Osteoblast (primary cell): ENCODE results near the gene IQCK. TPM values are rescaled to one million over a fixed set of nuclear protein-coding genes. Genes with fewer than 3 reads are reported as not detected.

ENCODE experiments used
- DNase-seq: peaks from one replicate; pipeline ENCODE4 v3.0.0; 2011; ENCODE audit warnings: low spot score, mixed read lengths; ENCODE audit not compliant: insufficient read length; ENCODE audit errors: missing footprints
- H2AFZ ChIP-seq: 2 replicates; pipeline ENCODE4 v1.6.0; 2011; ENCODE audit warnings: mild to moderate bottlenecking, low read length
- H3K27ac ChIP-seq: 2 replicates; pipeline ENCODE4 v1.5.1; 2011; ENCODE audit warnings: mild to moderate bottlenecking, low read depth, low read length, moderate library complexity
- H3K27me3 ChIP-seq: 2 replicates; pipeline ENCODE4 v1.6.0; 2012; ENCODE audit warnings: mild to moderate bottlenecking, control low read depth, inconsistent platforms, low read length, moderate library complexity; ENCODE audit not compliant: insufficient read depth
- H3K36me3 ChIP-seq: 2 replicates; pipeline ENCODE4 v1.5.1; 2011; ENCODE audit warnings: mild to moderate bottlenecking, low read length, control low read depth, moderate library complexity; ENCODE audit not compliant: insufficient read depth
- H3K4me1 ChIP-seq: 2 replicates; pipeline ENCODE4 v1.5.1; 2011; ENCODE audit warnings: mild to moderate bottlenecking, low read length, control low read depth, moderate library complexity; ENCODE audit not compliant: insufficient read depth
- H3K4me2 ChIP-seq: 2 replicates; pipeline ENCODE4 v1.6.0; 2011; ENCODE audit warnings: mild to moderate bottlenecking, low read length; ENCODE audit not compliant: insufficient read depth
- H3K4me3 ChIP-seq: fragments of 200-600 bp; sonication (generic); 3 replicates; pipeline ENCODE4 v1.5.1; 2012; ENCODE audit warnings: mild to moderate bottlenecking, low read length, inconsistent platforms; ENCODE audit not compliant: insufficient read depth
- H3K79me2 ChIP-seq: 2 replicates; pipeline ENCODE4 v1.6.0; 2012; ENCODE audit warnings: mild to moderate bottlenecking, low read length, control low read depth, inconsistent platforms; ENCODE audit not compliant: insufficient read depth
- H3K9me3 ChIP-seq: 2 replicates; pipeline ENCODE4 v1.5.1; 2011; ENCODE audit warnings: low read depth, low read length, control low read depth
- H4K20me1 ChIP-seq: 2 replicates; pipeline ENCODE4 v1.6.0; 2012; ENCODE audit warnings: mild to moderate bottlenecking, low read length, control low read depth; ENCODE audit not compliant: insufficient read depth
- total RNA-seq: library from RNA; depleted of rRNA; stranded (reverse); fragments of >200 nt; gene quantifications from 2 replicates; pipeline ENCODE4 v1.2.3, GENCODE V29; 2012
- TF ChIP-seq, protein P1 (sequence below): IDR thresholded peaks from 2 replicates; pipeline ENCODE4 v1.5.1; 2011; ENCODE audit warnings: mild to moderate bottlenecking, low read depth, low read length, moderate library complexity; ENCODE audit errors: extremely low read depth

The IQCK gene
- total RNA-seq, 1 donor, result 8.7 TPM

DNA sequence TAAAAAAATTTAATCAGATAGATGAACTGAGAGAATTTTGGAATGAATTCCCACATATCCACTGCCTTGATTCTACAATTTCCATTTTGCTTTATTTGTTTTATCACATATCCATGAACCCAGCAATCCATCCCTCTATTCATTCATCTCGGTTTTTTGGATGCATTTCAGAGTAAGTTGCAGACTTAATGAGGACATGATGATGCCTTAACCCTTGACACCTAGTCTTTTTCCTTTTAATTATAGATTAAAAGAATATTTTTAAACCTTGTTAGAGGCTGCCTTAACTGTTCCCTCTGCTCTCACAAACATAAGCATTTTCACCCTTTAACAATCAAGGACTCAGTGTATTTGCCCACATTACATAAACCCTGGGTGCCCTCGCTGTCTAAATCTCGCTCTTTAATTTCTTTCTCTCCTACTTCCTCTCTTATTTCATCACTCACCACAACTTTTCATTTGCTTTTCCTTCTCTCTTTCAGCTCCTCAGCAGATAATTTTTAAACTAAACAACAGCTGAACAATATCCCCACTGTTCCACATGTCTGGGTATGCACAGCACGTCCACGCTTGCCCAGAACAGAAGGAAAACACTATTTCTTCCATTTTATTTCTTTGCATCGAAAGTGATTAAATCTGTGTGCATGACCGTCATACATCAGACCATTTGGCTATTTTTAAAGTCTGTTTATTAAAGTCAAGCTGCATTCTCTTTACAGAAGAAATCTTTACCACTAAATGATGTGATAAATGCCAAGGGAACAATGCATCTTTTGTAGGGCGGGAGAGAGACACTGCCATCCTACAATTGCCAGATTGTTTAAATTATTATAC, 39.9 kb downstream of the IQCK start:
- Histone ChIP-seq H3K27ac (no peak overlapping the region), H2AFZ (peak overlapping the region; percentile 52), H3K9me3 (no peaks in the 10 kb centered on the region), H3K79me2 (no peaks in the 10 kb centered on the region), H4K20me1 (no peaks in the 10 kb centered on the region), H3K4me2 (peak overlapping the region; percentile 41), H3K4me3 (peak overlapping the region; percentile 35), H3K36me3 (no peaks in the 10 kb centered on the region), H3K4me1 (peaks cover 12% of the 10 kb centered on the region), H3K27me3 (no peaks in the 10 kb centered on the region)
- no peak for DNase-seq
- TF ChIP-seq, protein P1, sequence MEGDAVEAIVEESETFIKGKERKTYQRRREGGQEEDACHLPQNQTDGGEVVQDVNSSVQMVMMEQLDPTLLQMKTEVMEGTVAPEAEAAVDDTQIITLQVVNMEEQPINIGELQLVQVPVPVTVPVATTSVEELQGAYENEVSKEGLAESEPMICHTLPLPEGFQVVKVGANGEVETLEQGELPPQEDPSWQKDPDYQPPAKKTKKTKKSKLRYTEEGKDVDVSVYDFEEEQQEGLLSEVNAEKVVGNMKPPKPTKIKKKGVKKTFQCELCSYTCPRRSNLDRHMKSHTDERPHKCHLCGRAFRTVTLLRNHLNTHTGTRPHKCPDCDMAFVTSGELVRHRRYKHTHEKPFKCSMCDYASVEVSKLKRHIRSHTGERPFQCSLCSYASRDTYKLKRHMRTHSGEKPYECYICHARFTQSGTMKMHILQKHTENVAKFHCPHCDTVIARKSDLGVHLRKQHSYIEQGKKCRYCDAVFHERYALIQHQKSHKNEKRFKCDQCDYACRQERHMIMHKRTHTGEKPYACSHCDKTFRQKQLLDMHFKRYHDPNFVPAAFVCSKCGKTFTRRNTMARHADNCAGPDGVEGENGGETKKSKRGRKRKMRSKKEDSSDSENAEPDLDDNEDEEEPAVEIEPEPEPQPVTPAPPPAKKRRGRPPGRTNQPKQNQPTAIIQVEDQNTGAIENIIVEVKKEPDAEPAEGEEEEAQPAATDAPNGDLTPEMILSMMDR, result no peak

DNA sequence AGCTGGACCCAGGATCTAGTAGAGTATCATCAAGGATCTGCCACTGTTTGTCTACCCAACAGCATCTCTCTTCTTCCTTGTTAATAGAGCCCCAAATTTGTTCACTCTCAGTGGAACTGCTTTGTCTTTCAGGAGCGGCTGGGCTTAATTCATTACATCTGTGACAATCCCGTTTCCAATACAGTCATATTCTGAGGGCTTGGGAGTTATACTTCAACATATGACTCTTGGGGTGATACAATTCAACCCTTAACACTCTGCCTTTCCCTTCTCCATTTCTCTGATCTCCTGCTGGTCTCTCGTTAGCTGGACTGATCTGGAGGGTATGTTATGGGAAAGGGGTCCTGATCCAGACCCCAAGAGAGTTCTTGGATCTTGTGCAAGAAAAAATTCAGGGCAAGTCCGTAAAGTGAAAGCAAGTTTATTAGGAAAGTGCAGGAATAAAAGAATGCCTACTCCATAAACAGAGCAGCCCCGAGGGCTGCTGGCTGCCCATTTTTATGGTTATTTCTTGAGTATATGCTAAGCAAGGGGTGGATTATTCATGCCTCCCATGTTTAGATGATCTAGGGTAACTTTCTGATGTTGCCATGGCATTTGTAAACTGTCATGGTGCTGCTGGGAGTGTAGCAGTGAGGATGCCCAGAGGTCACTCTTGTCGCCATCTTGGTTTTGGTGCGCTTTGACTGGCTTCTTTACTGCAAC, 42.4 kb downstream of the IQCK start:
- Histone ChIP-seq H3K4me1 (no peaks in the 10 kb centered on the region), H2AFZ (no peak overlapping the region), H3K27ac (no peak overlapping the region), H3K4me3 (no peak overlapping the region), H3K4me2 (no peak overlapping the region), H4K20me1 (no peaks in the 10 kb centered on the region), H3K27me3 (no peaks in the 10 kb centered on the region), H3K36me3 (no peaks in the 10 kb centered on the region), H3K79me2 (no peaks in the 10 kb centered on the region), H3K9me3 (no peaks in the 10 kb centered on the region)
- DNase-seq, result no peak
- TF ChIP-seq, protein P1, result no peak

DNA sequence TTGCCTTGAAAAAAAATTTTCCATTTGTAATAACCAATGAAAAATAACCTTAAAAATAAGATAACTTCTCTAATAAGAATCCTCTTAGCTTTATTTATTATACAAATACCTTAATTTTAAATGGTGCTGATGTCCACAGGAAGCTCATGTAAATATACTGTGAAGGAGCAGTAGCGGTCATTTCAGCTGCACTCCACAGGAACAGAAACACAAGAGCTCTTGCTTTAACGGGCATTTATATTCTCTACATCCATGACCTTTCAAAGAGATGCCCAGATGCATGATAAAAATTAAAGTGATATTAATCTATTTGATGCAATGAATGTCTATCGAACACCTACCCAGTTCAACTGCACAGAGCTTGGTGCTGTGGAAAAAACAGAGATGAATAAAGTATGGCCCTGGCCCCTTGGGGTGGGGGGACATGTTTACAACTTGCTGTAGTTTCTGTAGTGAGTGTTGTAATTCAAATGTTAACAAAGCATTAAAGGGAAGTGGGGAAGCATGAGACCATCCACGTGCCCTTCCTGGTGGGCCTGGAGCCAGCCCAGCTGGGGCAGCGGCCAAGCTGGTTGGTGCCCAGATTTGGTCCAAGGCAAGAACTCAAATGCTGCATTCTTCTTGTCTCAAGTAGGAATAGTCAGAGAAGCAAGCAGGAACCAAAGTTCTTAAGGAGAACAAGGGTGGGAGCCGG, 47.9 kb downstream of the IQCK start:
- no peak overlapping the region for H3K27ac ChIP-seq
- no peaks in the 10 kb centered on the region for H3K27me3 ChIP-seq
- DNase-seq, result no peak
- H3K9me3 ChIP-seq, result no peaks in the 10 kb centered on the region
- no peaks in the 10 kb centered on the region for H3K79me2 ChIP-seq
- H3K4me3 ChIP-seq, result no peak overlapping the region
- H3K4me2 ChIP-seq, result no peak overlapping the region
- H3K4me1 ChIP-seq, result no peaks in the 10 kb centered on the region
- H3K36me3 ChIP-seq, result no peaks in the 10 kb centered on the region
- no peaks in the 10 kb centered on the region for H4K20me1 ChIP-seq
- no peak overlapping the region for H2AFZ ChIP-seq
- TF ChIP-seq, protein P1, result no peak

DNA sequence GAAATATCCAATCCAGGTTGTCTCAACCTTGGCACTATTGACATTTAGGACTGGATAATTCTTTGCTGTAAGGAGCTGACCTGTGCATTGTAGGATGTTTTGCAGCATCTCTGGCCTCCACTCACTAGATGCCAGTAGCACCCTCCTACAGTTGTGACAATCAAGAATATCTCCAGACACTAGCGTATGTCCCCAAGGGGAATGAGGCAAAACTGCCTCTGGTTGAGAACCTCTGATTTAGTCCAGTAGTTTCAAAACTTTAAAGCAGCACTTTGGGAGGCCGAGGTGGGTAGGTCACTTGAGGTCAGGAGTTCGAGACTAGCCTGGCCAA, 48.4 kb downstream of the IQCK start:
- Histone ChIP-seq H3K36me3 (no peaks in the 10 kb centered on the region), H3K4me2 (no peak overlapping the region), H2AFZ (no peak overlapping the region), H3K4me1 (no peaks in the 10 kb centered on the region), H3K4me3 (no peak overlapping the region), H3K27ac (no peak overlapping the region), H3K9me3 (no peaks in the 10 kb centered on the region), H3K79me2 (no peaks in the 10 kb centered on the region), H4K20me1 (no peaks in the 10 kb centered on the region), H3K27me3 (no peaks in the 10 kb centered on the region)
- TF ChIP-seq, protein P1, result no peak
- no peak for DNase-seq
